HG02678 (cell line): ENCODE results near the gene SH3BGRL.
"Not testable (repeated sequence)": the region's sequence is repeated elsewhere in the genome, so short reads cannot be mapped to it uniquely, and the experiment has no call there.

Source experiments
- ATAC-seq: cut with Tn5 transposase; IDR thresholded peaks from one replicate; pipeline ENCODE4 v1.9.1; 2021; ENCODE audit warnings: mild to moderate bottlenecking, moderate library complexity; ENCODE audit not compliant: unreplicated experiment

SH3BGRL gene

GRCh38 chrX:81259020-81259713 lies 57.3 kb downstream of the SH3BGRL start:
- ATAC-seq = no peak

GRCh38 chrX:81259714-81260395 lies 58.0 kb downstream of the SH3BGRL start:
- ATAC-seq = no peak

GRCh38 chrX:81261576-81261975 lies 59.7 kb downstream of the SH3BGRL start:
- ATAC-seq = no peak

- no peak for ATAC-seq
Observed at GRCh38 chrX:81263059-81263458, 61.2 kb downstream of the SH3BGRL start.

GRCh38 chrX:81278616-81279015 lies 76.7 kb downstream of the SH3BGRL start:
- no peak for ATAC-seq

GRCh38 chrX:81280148-81280547 lies 78.2 kb downstream of the SH3BGRL start:
- no peak for ATAC-seq

- ATAC-seq = no peak
Observed at GRCh38 chrX:81286075-81286474, 84.2 kb downstream of the SH3BGRL start.

- ATAC-seq = no peak
Observed at GRCh38 chrX:81286608-81287007, 84.7 kb downstream of the SH3BGRL start.

GRCh38 chrX:81291996-81292395 lies 90.1 kb downstream of the SH3BGRL start:
- ATAC-seq = no peak

- ATAC-seq = no peak
Observed at GRCh38 chrX:81294101-81294500, 92.2 kb downstream of the SH3BGRL start.

- no peak for ATAC-seq
Observed at GRCh38 chrX:81301877-81302276, 100.0 kb downstream of the SH3BGRL start.

GRCh38 chrX:81304563-81304962 lies 102.7 kb downstream of the SH3BGRL start:
- no peak for ATAC-seq

- ATAC-seq = no peak
Observed at GRCh38 chrX:81305240-81305639, 103.3 kb downstream of the SH3BGRL start.

GRCh38 chrX:81308086-81308829 lies 106.4 kb downstream of the SH3BGRL start:
- no peak for ATAC-seq

GRCh38 chrX:81316163-81316562 lies 114.3 kb downstream of the SH3BGRL start:
- no peak for ATAC-seq

GRCh38 chrX:81331653-81332052 lies 129.8 kb downstream of the SH3BGRL start:
- not testable (repeated sequence) for ATAC-seq

GRCh38 chrX:81336455-81337152 lies 134.7 kb downstream of the SH3BGRL start:
- no peak for ATAC-seq

- ATAC-seq = no peak
Observed at GRCh38 chrX:81337805-81338204, 135.9 kb downstream of the SH3BGRL start.

GRCh38 chrX:81338924-81339323 lies 137.0 kb downstream of the SH3BGRL start:
- no peak for ATAC-seq

GRCh38 chrX:81345296-81345695 lies 143.4 kb downstream of the SH3BGRL start:
- not testable (repeated sequence) for ATAC-seq
